GM12873 (cell line): ENCODE results near the gene SDR9C7.

Source experiments
- TF ChIP-seq, protein P1 (sequence below): IDR thresholded peaks from 2 replicates; pipeline ENCODE4 v1.5.1; 2012; ENCODE audit warnings: low read depth, mild to moderate bottlenecking, moderate library complexity, low read length, control low read depth; ENCODE audit not compliant: insufficient read depth; ENCODE audit errors: missing control alignments

Gene SDR9C7

DNA sequence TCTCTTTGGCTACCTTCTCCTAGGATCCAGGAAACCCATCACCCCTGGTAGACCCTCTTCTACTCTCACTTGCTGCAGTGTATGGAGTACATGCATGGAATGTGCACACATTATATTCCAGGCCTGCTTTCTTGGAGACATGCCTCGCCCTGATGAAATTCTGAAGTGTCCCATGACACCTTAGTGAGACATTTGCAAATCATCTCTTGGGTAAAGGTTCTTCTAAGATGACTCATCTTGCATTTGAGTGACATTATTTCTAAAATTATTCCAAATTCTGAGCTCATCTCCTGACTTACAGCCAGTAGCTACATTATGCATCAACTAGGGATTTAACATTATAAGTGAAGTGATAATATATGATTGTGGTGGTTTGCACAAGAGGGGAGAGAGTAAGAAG, 49.8 kb downstream of the SDR9C7 start:
- TF ChIP-seq, protein P1, sequence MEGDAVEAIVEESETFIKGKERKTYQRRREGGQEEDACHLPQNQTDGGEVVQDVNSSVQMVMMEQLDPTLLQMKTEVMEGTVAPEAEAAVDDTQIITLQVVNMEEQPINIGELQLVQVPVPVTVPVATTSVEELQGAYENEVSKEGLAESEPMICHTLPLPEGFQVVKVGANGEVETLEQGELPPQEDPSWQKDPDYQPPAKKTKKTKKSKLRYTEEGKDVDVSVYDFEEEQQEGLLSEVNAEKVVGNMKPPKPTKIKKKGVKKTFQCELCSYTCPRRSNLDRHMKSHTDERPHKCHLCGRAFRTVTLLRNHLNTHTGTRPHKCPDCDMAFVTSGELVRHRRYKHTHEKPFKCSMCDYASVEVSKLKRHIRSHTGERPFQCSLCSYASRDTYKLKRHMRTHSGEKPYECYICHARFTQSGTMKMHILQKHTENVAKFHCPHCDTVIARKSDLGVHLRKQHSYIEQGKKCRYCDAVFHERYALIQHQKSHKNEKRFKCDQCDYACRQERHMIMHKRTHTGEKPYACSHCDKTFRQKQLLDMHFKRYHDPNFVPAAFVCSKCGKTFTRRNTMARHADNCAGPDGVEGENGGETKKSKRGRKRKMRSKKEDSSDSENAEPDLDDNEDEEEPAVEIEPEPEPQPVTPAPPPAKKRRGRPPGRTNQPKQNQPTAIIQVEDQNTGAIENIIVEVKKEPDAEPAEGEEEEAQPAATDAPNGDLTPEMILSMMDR: no peak

GRCh38 chr12:56880125-56880992, 53.8 kb downstream of the SDR9C7 start:
- TF ChIP-seq, protein P1: no peak

DNA sequence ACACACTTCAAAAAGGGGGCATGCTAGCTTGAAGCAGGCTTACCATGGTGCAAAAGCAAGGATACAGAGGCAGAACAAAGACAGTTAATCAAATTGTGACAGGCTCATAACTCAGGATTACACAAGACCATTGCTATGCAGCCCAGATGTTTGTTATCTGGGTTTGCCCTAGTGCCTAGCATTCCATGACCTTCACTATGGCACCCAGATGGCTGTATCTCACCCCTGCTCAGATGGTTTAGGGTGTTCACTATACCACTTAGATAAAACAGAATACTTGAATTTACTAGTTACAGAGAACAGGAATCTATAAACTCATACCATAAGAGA, 56.2 kb downstream of the SDR9C7 start:
- TF ChIP-seq, protein P1: no peak

DNA sequence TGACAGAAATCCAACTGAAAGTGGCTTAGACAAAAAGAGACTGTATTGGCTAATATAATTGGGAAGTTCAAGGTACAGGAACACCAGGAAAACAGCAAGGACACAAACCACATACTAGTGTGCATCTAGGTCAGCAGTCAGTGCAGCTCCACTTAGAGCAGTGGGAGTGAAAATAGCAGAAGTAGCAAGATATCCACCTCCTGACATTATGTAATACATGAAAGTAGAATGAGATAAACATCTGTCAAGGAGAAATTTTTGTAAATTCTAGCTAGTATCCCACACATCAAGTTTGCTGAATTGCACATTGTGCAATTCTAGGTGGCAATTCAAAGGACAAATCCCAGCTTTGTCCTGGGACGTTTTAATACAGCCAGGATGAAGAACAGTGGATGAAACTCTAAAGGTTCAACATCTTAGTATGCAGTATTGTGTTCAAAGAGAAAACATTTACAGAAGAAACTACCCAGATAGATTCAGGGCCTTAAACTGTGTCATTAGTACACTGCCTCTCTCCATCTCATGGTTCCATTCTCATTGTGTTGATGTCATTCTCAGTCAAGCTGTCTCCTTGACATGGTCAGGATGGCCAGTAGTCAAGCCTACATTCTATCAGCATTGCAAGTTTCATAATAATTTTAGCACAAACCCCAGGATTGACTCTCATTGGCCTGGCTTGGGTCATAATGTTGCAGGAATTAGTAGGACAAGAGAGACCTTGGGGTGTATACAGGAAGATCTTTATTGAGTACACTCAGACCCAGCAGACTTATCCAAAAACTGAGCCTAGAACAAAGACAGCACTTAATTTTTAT, 56.8 kb downstream of the SDR9C7 start:
- TF ChIP-seq, protein P1: no peak

- TF ChIP-seq, protein P1: no peak
Observed at GRCh38 chr12:56874821-56875220, 59.4 kb downstream of the SDR9C7 start.

- TF ChIP-seq, protein P1: no peak
Observed at GRCh38 chr12:56873382-56873781, 60.8 kb downstream of the SDR9C7 start.
